ENCODE data around the gene BAHCC1. TPM values are rescaled to one million over a fixed set of nuclear protein-coding genes. Genes with fewer than 3 reads are reported as not detected.

Gene BAHCC1
- total RNA-seq, 1 experiment from 2014 or later: 3.1 TPM

- Histone ChIP-seq H4K5ac (ENCODE audit: insufficient read length, low read depth, low read length) (no peak overlapping the region), H4K20me1 (ENCODE audit: control insufficient read depth, insufficient read depth, insufficient read length) (no peaks in the 10 kb centered on the region), H2BK120ac (ENCODE audit: low read depth, low read length, poor library complexity, severe bottlenecking) (no peak overlapping the region), H3K27ac (ENCODE audit: insufficient read length, low read depth, low read length) (no peak overlapping the region), H4K8ac (replicated peaks; ENCODE audit: insufficient read length, low read depth, low read length) (no peak overlapping the region), H3K9me3 (ENCODE audit: control insufficient read depth, low read depth, low read length) (no peaks in the 10 kb centered on the region), H3K4me1 (ENCODE audit: insufficient read depth, low read length) (no peaks in the 10 kb centered on the region; the same call in 1 of the 2 replicates), H2BK15ac (ENCODE audit: low read depth, low read length) (no peak overlapping the region), H3K23ac (ENCODE audit: insufficient read length, low read depth, low read length) (no peak overlapping the region), H3K4me2 (ENCODE audit: insufficient read depth, insufficient read length, low read length) (peak overlapping the region; percentile 50), H3K18ac (ENCODE audit: insufficient read length, low read depth, low read length) (no peak overlapping the region), H3K56ac (ENCODE audit: insufficient read length, low read depth, low read length) (no peak overlapping the region), H2BK20ac (ENCODE audit: low read depth, low read length, poor library complexity, severe bottlenecking) (no peak overlapping the region), H3K79me1 (ENCODE audit: insufficient read depth, low read depth, low read length, poor library complexity, severe bottlenecking) (no peaks in the 10 kb centered on the region), H3K79me2 (ENCODE audit: insufficient read depth, low read length) (no peaks in the 10 kb centered on the region), H3K23me2 (ENCODE audit: insufficient read length, low read depth, low read length, poor library complexity, severe bottlenecking) (peaks cover 7% of the 10 kb centered on the region), H4K91ac (ENCODE audit: insufficient read length, low read depth, low read length) (no peak overlapping the region), H2BK12ac (ENCODE audit: insufficient read length, low read depth, low read length) (no peak overlapping the region), H3K14ac (ENCODE audit: insufficient read depth, low read length) (peak overlapping the region; percentile 65), H3K27me3 (ENCODE audit: insufficient read depth, low read length) (peaks cover 12% of the 10 kb centered on the region; the same call in 1 of the 2 replicates), H2AFZ (ENCODE audit: low read length) (no peak overlapping the region), H3T11ph (ENCODE audit: low read length) (no peak overlapping the region), H2BK5ac (ENCODE audit: insufficient read length, low read length) (no peak overlapping the region), H3K4ac (ENCODE audit: low read depth, low read length) (no peak overlapping the region), H2AK5ac (ENCODE audit: insufficient read length, low read length) (no peak overlapping the region), H3K9ac (ENCODE audit: extremely low read depth, insufficient read length, low read length) (no peak overlapping the region)
- H3K4me1 Mint-ChIP-seq: peaks cover 4 to 6% of the 10 kb centered on the region in 2 experiments
- no CpG with 5 or more reads among the region's 32 CpGs for WGBS (ENCODE audit: extremely low coverage, insufficient read length, low lambda C conversion rate)
- DNase-seq: no peak
- no peaks in the 10 kb centered on the region for H3K36me3 Mint-ChIP-seq (ENCODE audit: insufficient read depth in 1 of 3, low read depth in 3 of 3)
- H3K4me3 Mint-ChIP-seq: peak overlapping the region; percentile 39 to 44; a peak in 3 of 5 replicates
- H3K27me3 Mint-ChIP-seq (ENCODE audit: low read depth): peaks cover 67% of the 10 kb centered on the region
- no peak overlapping the region for H3K27ac Mint-ChIP-seq
- TF ChIP-seq, protein P1, sequence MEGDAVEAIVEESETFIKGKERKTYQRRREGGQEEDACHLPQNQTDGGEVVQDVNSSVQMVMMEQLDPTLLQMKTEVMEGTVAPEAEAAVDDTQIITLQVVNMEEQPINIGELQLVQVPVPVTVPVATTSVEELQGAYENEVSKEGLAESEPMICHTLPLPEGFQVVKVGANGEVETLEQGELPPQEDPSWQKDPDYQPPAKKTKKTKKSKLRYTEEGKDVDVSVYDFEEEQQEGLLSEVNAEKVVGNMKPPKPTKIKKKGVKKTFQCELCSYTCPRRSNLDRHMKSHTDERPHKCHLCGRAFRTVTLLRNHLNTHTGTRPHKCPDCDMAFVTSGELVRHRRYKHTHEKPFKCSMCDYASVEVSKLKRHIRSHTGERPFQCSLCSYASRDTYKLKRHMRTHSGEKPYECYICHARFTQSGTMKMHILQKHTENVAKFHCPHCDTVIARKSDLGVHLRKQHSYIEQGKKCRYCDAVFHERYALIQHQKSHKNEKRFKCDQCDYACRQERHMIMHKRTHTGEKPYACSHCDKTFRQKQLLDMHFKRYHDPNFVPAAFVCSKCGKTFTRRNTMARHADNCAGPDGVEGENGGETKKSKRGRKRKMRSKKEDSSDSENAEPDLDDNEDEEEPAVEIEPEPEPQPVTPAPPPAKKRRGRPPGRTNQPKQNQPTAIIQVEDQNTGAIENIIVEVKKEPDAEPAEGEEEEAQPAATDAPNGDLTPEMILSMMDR (conservative IDR thresholded peaks at IDR 0.05): no peak
- H3K9me3 Mint-ChIP-seq: peaks cover 0 to 3% of the 10 kb centered on the region in 2 experiments; a peak in 1 of 5 replicates
Observed at GRCh38 chr17:81483862-81484194, 88.6 kb downstream of the BAHCC1 start.
